A204.1 (cell line): Measurements from ENCODE around the gene LIFR.

Experiments used
- FAIRE-seq: peaks from 2 replicates; lab custom pipeline; 2012; peaks lifted over from hg19 to GRCh38; lab: Jason Lieb, UNC

The LIFR gene

GRCh38 chr5:38548064-38548759, 8.2 kb downstream of the LIFR start:
- FAIRE-seq: no peak

GRCh38 chr5:38547257-38547656, 9.2 kb downstream of the LIFR start:
- FAIRE-seq: no peak

GRCh38 chr5:38546691-38547146, 9.7 kb downstream of the LIFR start:
- no peak for FAIRE-seq

- no peak for FAIRE-seq
Measured at GRCh38 chr5:38543886-38544285, 12.6 kb downstream of the LIFR start.

- FAIRE-seq: no peak
Measured at GRCh38 chr5:38543074-38543473, 13.4 kb downstream of the LIFR start.

- FAIRE-seq: no peak
Measured at GRCh38 chr5:38541174-38541725, 15.2 kb downstream of the LIFR start.

- FAIRE-seq: no peak
Measured at GRCh38 chr5:38540314-38540713, 16.1 kb downstream of the LIFR start.

GRCh38 chr5:38538161-38538560, 18.3 kb downstream of the LIFR start:
- FAIRE-seq: no peak

GRCh38 chr5:38537505-38537904, 18.9 kb downstream of the LIFR start:
- FAIRE-seq: no peak

- no peak for FAIRE-seq
Measured at GRCh38 chr5:38536968-38537367, 19.5 kb downstream of the LIFR start.

- FAIRE-seq: no peak
Measured at GRCh38 chr5:38535845-38536244, 20.6 kb downstream of the LIFR start.

GRCh38 chr5:38535248-38535750, 21.1 kb downstream of the LIFR start:
- no peak for FAIRE-seq

GRCh38 chr5:38534156-38534453, 22.3 kb downstream of the LIFR start:
- FAIRE-seq: no peak

- no peak for FAIRE-seq
Measured at GRCh38 chr5:38533286-38534155, 22.9 kb downstream of the LIFR start.

- FAIRE-seq: no peak
Measured at GRCh38 chr5:38532165-38532669, 24.2 kb downstream of the LIFR start.

- no peak for FAIRE-seq
Measured at GRCh38 chr5:38531518-38531917, 24.9 kb downstream of the LIFR start.

GRCh38 chr5:38529955-38530646, 26.3 kb downstream of the LIFR start:
- FAIRE-seq: no peak

GRCh38 chr5:38528162-38528703, 28.2 kb downstream of the LIFR start:
- FAIRE-seq: no peak

GRCh38 chr5:38527475-38527874, 29.0 kb downstream of the LIFR start:
- FAIRE-seq: no peak

- FAIRE-seq: no peak
Measured at GRCh38 chr5:38524022-38524421, 32.4 kb downstream of the LIFR start.

GRCh38 chr5:38519476-38519875, 37.0 kb downstream of the LIFR start:
- no peak for FAIRE-seq

- FAIRE-seq: no peak
Measured at GRCh38 chr5:38518341-38518740, 38.1 kb downstream of the LIFR start.
